Stimulated activated CD4-positive, alpha-beta T cell treated with anti-CD3 and anti-CD28 coated beads, Interleukin-4, amount 100 ng/mL, for 24 hours (primary cell): Measurements from ENCODE around the gene DARS2.
A peak's percentile ranks its signal among the peaks of the same experiment; 100 is the strongest.
"Not testable (repeated sequence)": the region's sequence is repeated elsewhere in the genome, so short reads cannot be mapped to it uniquely, and the experiment has no call there.

Source experiments
- DNase-seq: peaks from one replicate; pipeline ENCODE4 v3.0.0-alpha.2; 2020

The DARS2 gene

GRCh38 chr1:173862769-173863223, 38.3 kb downstream of the DARS2 start:
- DNase-seq: no peak

GRCh38 chr1:173863224-173864161, 39.0 kb downstream of the DARS2 start:
- DNase-seq: no peak

GRCh38 chr1:173864179-173864867, 39.9 kb downstream of the DARS2 start:
- no peak for DNase-seq

- no peak for DNase-seq
Observed at GRCh38 chr1:173865468-173866164, 41.1 kb downstream of the DARS2 start.

- no peak for DNase-seq
Observed at GRCh38 chr1:173866413-173867115, 42.1 kb downstream of the DARS2 start.

GRCh38 chr1:173867141-173867752, 42.8 kb downstream of the DARS2 start:
- DNase-seq: peak; percentile 45

- DNase-seq: peak; percentile 100
Observed at GRCh38 chr1:173867753-173868265, 43.3 kb downstream of the DARS2 start, which contains the start of gene GAS5. Gene GAS5 (minus strand): TSS chr1:173867989.

- DNase-seq: peak; percentile 93
Observed at GRCh38 chr1:173868266-173869020, 44.0 kb downstream of the DARS2 start, which contains the start of gene ZBTB37. Gene ZBTB37 (plus strand): TSS chr1:173868380. CDS start chr1:173870226, 1,846 bp downstream.

- no peak for DNase-seq
Observed at GRCh38 chr1:173869021-173869359, 44.5 kb downstream of the DARS2 start.

GRCh38 chr1:173870252-173871075, 46.0 kb downstream of the DARS2 start:
- peak; percentile 41 for DNase-seq

- DNase-seq: no peak
Observed at GRCh38 chr1:173871091-173871490, 46.6 kb downstream of the DARS2 start.

GRCh38 chr1:173871500-173871899, 47.0 kb downstream of the DARS2 start:
- DNase-seq: no peak

GRCh38 chr1:173876732-173877131, 52.3 kb downstream of the DARS2 start:
- no peak for DNase-seq

- no peak for DNase-seq
Observed at GRCh38 chr1:173878251-173878650, 53.8 kb downstream of the DARS2 start.

- DNase-seq: not testable (repeated sequence)
Observed at GRCh38 chr1:173881117-173881516, 56.6 kb downstream of the DARS2 start.

- no peak for DNase-seq
Observed at GRCh38 chr1:173884701-173885100, 60.2 kb downstream of the DARS2 start.

GRCh38 chr1:173886746-173887611, 62.5 kb downstream of the DARS2 start:
- DNase-seq: no peak

GRCh38 chr1:173887627-173888026, 63.2 kb downstream of the DARS2 start:
- DNase-seq: no peak

- DNase-seq: no peak
Observed at GRCh38 chr1:173888749-173889148, 64.3 kb downstream of the DARS2 start.
